ENCODE data around the gene MSANTD4. TPM values are rescaled to one million over a fixed set of nuclear protein-coding genes. Genes with fewer than 3 reads are reported as not detected.
"Not testable (repeated sequence)": the region's sequence is repeated elsewhere in the genome, so short reads cannot be mapped to it uniquely, and the experiment has no call there.

MSANTD4 gene
- 16.6 and 20.6 TPM in 2 replicates for total RNA-seq

GRCh38 chr11:106021967-106022794 lies at the start of gene MSANTD4:
MSANTD4 (minus strand) TSS chr11:106022240; CDS start chr11:106010917, 11,323 bp downstream.
- peak; percentile 98 for DNase-seq (ENCODE audit: extremely low read depth, low read depth, low spot score)

- DNase-seq (ENCODE audit: extremely low read depth, low read depth, low spot score) = no peak
These were observed 48.6 kb upstream of the MSANTD4 start for GRCh38 chr11:106070606-106071005.

DNA sequence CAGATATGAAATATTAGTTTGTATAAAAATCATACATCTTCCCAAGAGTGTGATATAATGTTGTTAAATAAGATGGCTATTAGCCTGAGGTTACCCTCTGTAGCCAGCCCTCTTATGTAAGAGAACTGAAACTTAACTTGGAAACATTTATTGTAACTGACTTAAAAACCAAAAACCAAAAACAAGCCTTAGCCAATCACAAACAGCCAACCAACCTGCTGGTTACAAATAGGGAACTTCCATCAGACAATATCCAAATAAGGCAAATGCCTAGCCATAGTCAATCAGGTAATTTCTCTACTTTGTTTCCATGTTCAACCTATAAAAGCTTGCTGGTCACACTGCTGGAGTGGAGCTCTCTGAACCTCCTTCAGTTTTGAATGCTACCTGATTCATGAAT lies 41.0 kb upstream of the MSANTD4 start:
- DNase-seq (ENCODE audit: extremely low read depth, low read depth, low spot score) = no peak

- DNase-seq (ENCODE audit: extremely low read depth, low read depth, low spot score) = no peak
These were observed 40.2 kb upstream of the MSANTD4 start for GRCh38 chr11:106061954-106062949.

DNA sequence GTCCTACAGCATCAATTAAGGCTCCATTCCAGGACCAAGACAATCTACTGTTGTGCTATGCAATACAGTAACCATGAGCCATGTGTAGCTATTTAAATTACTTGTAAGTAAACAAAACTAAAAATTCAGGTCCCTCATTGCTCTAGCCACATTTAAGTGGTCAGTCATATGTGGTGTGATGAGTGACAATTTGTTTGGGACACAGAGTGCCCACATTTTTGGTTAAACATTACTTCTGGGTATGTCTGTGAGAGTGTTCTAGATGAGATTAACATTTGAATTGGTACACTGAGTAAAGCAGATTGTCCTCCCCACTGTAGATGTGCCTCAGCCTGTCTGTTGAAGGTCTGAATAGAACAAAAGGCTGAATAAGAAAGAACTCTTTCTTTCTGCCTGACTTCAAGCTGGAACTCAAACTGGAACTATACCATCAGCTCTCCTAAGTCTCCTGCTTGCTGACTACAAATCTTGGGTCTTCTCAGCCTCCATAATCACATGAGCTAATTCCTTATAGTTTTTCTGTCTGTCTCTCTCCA lies 39.3 kb upstream of the MSANTD4 start:
- no peak for DNase-seq (ENCODE audit: extremely low read depth, low read depth, low spot score)

DNA sequence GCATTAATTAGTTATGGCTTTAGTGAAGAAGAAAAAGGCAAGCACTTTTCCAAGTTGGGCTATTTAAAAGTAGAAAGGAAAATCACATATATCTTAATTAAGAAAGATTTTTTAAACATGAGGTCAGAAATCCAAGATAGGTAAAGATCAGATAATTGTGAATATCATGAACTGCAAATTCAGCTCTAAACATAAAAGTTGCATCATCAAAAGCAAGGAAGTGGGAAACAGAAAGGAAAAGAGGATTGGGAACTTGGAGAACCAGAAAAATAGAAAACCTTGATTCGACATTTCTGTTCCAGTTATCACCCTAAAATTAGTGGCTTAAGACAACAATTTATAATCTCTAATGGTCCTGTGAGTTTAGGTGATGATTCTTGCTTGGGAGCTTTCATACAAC lies 37.6 kb upstream of the MSANTD4 start:
- no peak for DNase-seq (ENCODE audit: extremely low read depth, low read depth, low spot score)

DNA sequence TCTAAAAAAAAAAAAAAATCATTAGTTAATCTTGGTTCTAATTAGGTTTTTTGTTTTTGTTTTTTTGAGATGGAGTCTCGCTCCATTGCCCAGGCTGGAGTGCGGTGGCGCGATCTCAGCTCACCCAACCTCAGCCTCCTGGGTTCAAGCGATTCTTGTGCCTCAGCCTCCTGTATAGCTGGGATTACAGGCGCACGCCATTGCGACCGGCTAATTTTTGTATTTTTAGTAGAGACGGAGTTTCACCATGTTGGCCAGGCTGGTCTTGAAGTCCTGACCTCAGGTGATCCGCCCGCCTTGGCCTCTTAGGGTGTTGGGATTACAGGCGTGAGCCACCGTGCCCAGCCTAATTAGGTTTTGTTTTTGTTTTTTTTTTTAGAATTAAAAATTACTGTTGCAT lies 36.3 kb upstream of the MSANTD4 start:
- not testable (repeated sequence) for DNase-seq (ENCODE audit: extremely low read depth, low read depth, low spot score)

- no peak for DNase-seq (ENCODE audit: extremely low read depth, low read depth, low spot score)
These were observed 29.1 kb upstream of the MSANTD4 start for GRCh38 chr11:106051103-106051502.

- DNase-seq (ENCODE audit: extremely low read depth, low read depth, low spot score) = no peak
These were observed 27.9 kb upstream of the MSANTD4 start for GRCh38 chr11:106049727-106050476.

- no peak for DNase-seq (ENCODE audit: extremely low read depth, low read depth, low spot score)
These were observed 25.6 kb upstream of the MSANTD4 start for GRCh38 chr11:106047631-106048030.

- no peak for DNase-seq (ENCODE audit: extremely low read depth, low read depth, low spot score)
These were observed 21.5 kb upstream of the MSANTD4 start for GRCh38 chr11:106043540-106043939.

- no peak for DNase-seq (ENCODE audit: extremely low read depth, low read depth, low spot score)
These were observed 10.8 kb upstream of the MSANTD4 start for GRCh38 chr11:106032861-106033260.

DNA sequence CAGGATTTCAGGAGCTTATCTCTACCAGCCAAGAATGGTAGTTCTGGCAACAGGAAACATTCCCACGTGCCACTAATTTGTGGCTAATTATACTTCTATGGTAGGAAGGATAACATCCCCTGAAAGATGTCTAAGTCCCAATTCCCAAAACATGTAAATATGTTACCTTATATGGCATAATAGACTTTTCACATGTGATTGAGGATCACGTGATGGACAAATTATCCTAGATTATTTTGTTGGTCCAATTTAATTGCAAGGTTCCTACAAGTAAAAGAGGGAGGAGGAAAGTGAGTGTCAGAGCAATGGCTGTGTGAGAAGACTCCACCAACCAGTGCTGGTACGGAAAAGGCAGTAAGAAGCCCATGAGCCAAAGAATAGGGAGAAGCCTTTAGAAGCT lies 9.9 kb upstream of the MSANTD4 start:
- DNase-seq (ENCODE audit: extremely low read depth, low read depth, low spot score) = no peak

GRCh38 chr11:106031202-106031810 lies 9.3 kb upstream of the MSANTD4 start:
- no peak for DNase-seq (ENCODE audit: extremely low read depth, low read depth, low spot score)

- DNase-seq (ENCODE audit: extremely low read depth, low read depth, low spot score) = no peak
These were observed 8.6 kb upstream of the MSANTD4 start for GRCh38 chr11:106030609-106031008.

- no peak for DNase-seq (ENCODE audit: extremely low read depth, low read depth, low spot score)
These were observed 795 bp upstream of the MSANTD4 start for GRCh38 chr11:106022795-106023275.

DNA sequence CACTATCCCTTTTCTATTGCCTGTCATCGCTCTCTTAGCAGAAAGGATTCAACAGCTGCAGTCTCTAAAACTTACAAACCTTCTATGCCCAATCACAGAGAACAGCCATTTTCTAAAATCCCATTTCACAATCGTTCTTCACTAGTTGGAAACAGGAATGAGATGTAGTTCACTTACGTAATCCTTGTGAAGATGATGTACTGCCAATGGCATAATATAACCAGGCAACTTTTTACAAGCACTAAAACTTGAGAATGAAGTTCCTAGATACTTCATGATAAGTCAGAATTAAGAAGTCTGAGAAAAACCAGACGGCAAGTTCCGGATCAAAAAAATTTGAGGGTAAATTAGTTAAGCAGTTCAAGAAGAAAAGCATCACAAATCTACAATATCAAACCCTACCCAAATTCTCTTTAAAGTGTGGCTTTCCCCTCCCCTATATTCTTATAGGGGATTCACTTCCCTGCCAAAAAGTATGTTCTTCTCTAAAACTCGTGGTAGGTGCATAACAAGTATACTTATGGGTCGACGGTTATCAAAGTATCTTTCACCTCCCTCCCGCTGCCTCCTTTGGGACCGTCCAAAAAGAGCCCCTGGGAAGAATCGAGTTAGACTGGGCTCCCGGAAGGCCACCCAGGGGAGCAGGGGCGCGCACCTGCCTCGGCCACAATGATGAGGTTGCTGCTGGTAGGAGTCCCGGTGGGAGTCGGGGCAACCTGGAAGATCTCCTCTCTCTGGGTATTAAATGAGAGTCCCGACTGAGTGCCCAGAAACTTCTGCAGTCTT lies 666 bp downstream of the MSANTD4 start:
- DNase-seq (ENCODE audit: extremely low read depth, low read depth, low spot score) = no peak

DNA sequence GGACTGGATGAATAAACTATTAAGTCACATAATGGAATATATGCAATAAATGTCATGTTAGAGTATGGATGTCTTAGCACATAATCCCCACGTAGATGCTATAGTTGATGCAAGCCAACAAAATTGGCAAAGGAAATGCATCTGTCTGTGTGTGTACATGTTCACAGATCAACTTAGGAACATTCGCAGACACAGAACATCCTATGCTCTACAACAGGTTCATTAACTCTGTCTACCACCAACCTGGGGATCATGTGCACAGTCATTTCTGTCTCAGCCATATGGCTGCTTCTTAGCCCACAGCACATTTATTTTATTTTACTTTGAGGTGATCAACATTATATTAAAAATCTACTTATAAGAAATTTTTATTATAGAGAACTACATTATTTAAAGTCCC lies 4.9 kb downstream of the MSANTD4 start:
- DNase-seq (ENCODE audit: extremely low read depth, low read depth, low spot score) = no peak

- DNase-seq (ENCODE audit: extremely low read depth, low read depth, low spot score) = no peak
These were observed 7.0 kb downstream of the MSANTD4 start for GRCh38 chr11:106015066-106015465.
